Lung (tissue), 12 donors: ENCODE data around the gene LMTK3. TPM values are rescaled to one million over a fixed set of nuclear protein-coding genes. Genes with fewer than 3 reads are reported as not detected.

ENCODE experiments used
- ATAC-seq: fragments of 200-7000 bp; cut with Tn5 transposase; one replicate; pipeline ENCODE4 v1.9.1; 2020; ENCODE audit warnings: moderate number of reproducible peaks; ENCODE audit not compliant: insufficient read depth, low FRiP score
- DNase-seq, 3 donors: peaks; one replicate each; pipeline ENCODE4 v3.0.0-alpha.2; 2013 to 2017
- H3K27ac ChIP-seq, 2 donors: one replicate each; pipeline ENCODE4 v1.5.1; 2013; ENCODE audit warnings: mild to moderate bottlenecking in 2 of 2, moderate library complexity in 2 of 2, control low read depth in 1 of 2, inconsistent platforms in 1 of 2, low read depth in 1 of 2, low read length in 1 of 2
- H3K27me3 ChIP-seq, 3 donors: one replicate each; pipeline ENCODE4 v1.5.1; 2013; ENCODE audit warnings: low read length in 2 of 3; ENCODE audit not compliant: control insufficient read depth in 3 of 3, insufficient read depth in 3 of 3
- H3K36me3 ChIP-seq, 4 donors: one replicate each; pipeline ENCODE4 v1.5.1; 2013; ENCODE audit warnings: low read length in 4 of 4, mild to moderate bottlenecking in 1 of 4, moderate library complexity in 1 of 4; ENCODE audit not compliant: control insufficient read depth in 4 of 4, insufficient read depth in 4 of 4
- H3K4me1 ChIP-seq, 5 donors: one replicate each; pipeline ENCODE4 v1.5.1; 2013; ENCODE audit warnings: low read length in 5 of 5, mild to moderate bottlenecking in 2 of 5, moderate library complexity in 1 of 5; ENCODE audit not compliant: control insufficient read depth in 5 of 5, insufficient read depth in 5 of 5
- H3K4me3 ChIP-seq: one replicate; pipeline ENCODE4 v1.5.1; 2013; ENCODE audit warnings: mild to moderate bottlenecking, control low read depth, moderate library complexity
- H3K9ac ChIP-seq, 2 donors: one replicate each; pipeline ENCODE4 v1.5.1; 2013; ENCODE audit warnings: low read length in 2 of 2, control low read depth in 1 of 2; ENCODE audit not compliant: insufficient read depth in 1 of 2
- H3K9me3 ChIP-seq, 4 donors: one replicate each; pipeline ENCODE4 v1.5.1; 2013; ENCODE audit warnings: low read length in 3 of 4, mild to moderate bottlenecking in 1 of 4, moderate library complexity in 1 of 4; ENCODE audit not compliant: control insufficient read depth in 4 of 4, insufficient read depth in 3 of 4
- CTCF ChIP-seq: IDR thresholded peaks from 2 replicates; pipeline ENCODE4 v1.5.1; 2012; ENCODE audit warnings: mild to moderate bottlenecking; ENCODE audit errors: control extremely low read depth, extremely low read depth
- WGBS, 2 donors: extraction: QIAGEN DNeasy Blood & Tissue Kit; methylation state at CpG; one replicate each; pipeline ENCODE4 v1.1.7; 2013; 5-methylcytosine and 5-hydroxymethylcytosine counted together
- polyA plus RNA-seq, 2 donors: library from polyadenylated mRNA; stranded (reverse); fragments of 200-250 nt; gene quantifications; one replicate each; pipeline ENCODE4 v1.2.1, GENCODE V29; 2013
- total RNA-seq, 2 donors: library from RNA; depleted of rRNA in 1 of 2; stranded (reverse); fragments of >200 nt in 1 of 2; gene quantifications; one replicate each; pipeline ENCODE4 v1.2.1, GENCODE V29; 2014 to 2021
- donor health status: control.
- donor health status: control.
- donor health status: Bipolar disorder and iron deficiency.
- donor health status: healthy.
- donor health status: DM: yes; HTN: yes; CAD: no.

LMTK3 gene
- total and polyA plus RNA-seq, 4 donors = 1.9 to 10.7 (median 4.8) TPM

GRCh38 chr19:48473161-48473966, 38.3 kb downstream of the LMTK3 start:
- Histone ChIP-seq H3K9ac (no peak overlapping the region), H3K9me3 (no peaks in the 10 kb centered on the region), H3K36me3 (peaks cover 27 to 75% (median 62%) of the 10 kb centered on the region in 4 donors), H3K4me1 (peaks cover 0 to 12% (median 6%) of the 10 kb centered on the region in 5 donors), H3K27ac (no peak overlapping the region), H3K4me3 (no peak overlapping the region), H3K27me3 (no peaks in the 10 kb centered on the region)
- TF ChIP-seq CTCF = no peak
- 88 to 93% methylated on average over 14 of the region's 14 CpGs for WGBS, 2 donors
- DNase-seq (no peak), ATAC-seq (no peak)

DNA sequence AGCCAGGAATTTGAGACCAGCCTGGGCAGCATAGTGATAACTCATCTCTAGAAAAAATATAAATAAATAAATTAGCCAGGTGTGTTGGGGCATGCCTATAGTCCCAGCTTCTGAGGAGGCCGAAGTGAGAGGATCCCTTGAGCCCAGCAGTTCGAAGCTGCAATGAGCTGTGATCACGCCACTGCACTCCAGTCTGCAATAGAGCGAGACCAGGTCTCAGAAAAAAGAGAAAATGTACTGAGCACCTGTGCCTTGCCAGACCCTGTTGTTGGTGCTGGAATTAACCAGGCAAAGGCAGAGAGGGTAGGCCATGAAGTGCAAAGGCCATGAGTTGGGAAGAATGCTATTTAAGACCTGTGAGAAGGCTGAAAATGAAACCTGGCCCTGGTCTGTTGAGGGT, 39.8 kb downstream of the LMTK3 start:
- ATAC-seq (no peak), DNase-seq (no peak)

DNA sequence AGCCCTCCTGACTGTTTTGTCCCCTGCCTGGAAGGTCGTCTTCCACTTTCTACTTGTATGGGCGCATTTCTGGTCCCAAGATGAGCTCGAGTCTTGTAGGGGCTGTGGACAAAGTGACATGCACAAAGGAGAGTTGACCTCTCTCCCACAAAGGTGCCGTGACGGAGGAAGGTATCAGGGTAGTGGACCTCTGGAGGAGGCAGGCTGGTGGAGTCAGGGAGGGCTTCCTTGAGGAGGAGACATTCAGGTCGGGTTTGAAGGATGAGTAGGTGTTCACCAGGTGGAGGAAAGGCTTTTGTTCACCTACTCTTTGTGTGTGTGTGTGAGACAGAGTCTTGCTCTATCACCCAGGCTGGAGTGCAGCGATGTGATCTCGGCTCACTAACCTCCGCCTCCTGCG, 40.8 kb downstream of the LMTK3 start:
- no peak overlapping the region for H3K4me3 ChIP-seq
- peaks cover 0 to 16% (median 6%) of the 10 kb centered on the region in 5 donors for H3K4me1 ChIP-seq
- ATAC-seq (no peak), DNase-seq (no peak)
- H3K27me3 ChIP-seq = no peaks in the 10 kb centered on the region
- H3K9me3 ChIP-seq = no peaks in the 10 kb centered on the region
- H3K27ac ChIP-seq = no peak overlapping the region
- H3K36me3 ChIP-seq = peaks cover 24 to 53% (median 51%) of the 10 kb centered on the region in 4 donors
- TF ChIP-seq CTCF = no peak
- 91 to 95% methylated on average over 10 of the region's 10 CpGs for WGBS, 2 donors
- H3K9ac ChIP-seq = no peak overlapping the region

More for the DNA sequence above, 39.8 kb downstream of the LMTK3 start:
- no peak overlapping the region for H3K4me3 ChIP-seq
- 98% methylated on average over 4 of the region's 4 CpGs for WGBS, 2 donors
- no peaks in the 10 kb centered on the region for H3K9me3 ChIP-seq
- H3K36me3 ChIP-seq = peaks cover 27 to 59% (median 58%) of the 10 kb centered on the region in 4 donors
- no peak for TF ChIP-seq CTCF
- no peak overlapping the region for H3K9ac ChIP-seq
- no peak overlapping the region for H3K27ac ChIP-seq
- H3K27me3 ChIP-seq = no peaks in the 10 kb centered on the region
- H3K4me1 ChIP-seq = peaks cover 0 to 16% (median 6%) of the 10 kb centered on the region in 5 donors
